Upper lobe of left lung (tissue), 4 donors: ENCODE data around the gene ZNF576.

ENCODE experiments used
- CTCF ChIP-seq, 6 experiments: fragments of 450-650 bp in 4 of 6; fragments of 200-600 bp in 2 of 6; sonication (generic) in 2 of 6; IDR thresholded peaks; one replicate each; pipeline ENCODE4 v1.5.1; 2016 to 2019; ENCODE audit warnings: antibody characterized with exemption in 6 of 6
- EP300 ChIP-seq, 4 donors: sonication (generic); formaldehyde crosslinking; IDR thresholded peaks; one replicate each; pipeline ENCODE4 v1.5.1; 2017; ENCODE audit warnings: antibody characterized with exemption in 4 of 4, control low read depth in 2 of 4
- POLR2A ChIP-seq, 4 donors: fragments of 450-650 bp; IDR thresholded peaks; one replicate each; pipeline ENCODE4 v1.5.1; 2016 to 2017; ENCODE audit warnings: antibody characterized with exemption in 4 of 4, mild to moderate bottlenecking in 2 of 4
- POLR2AphosphoS5 ChIP-seq, 2 donors: sonication (generic); formaldehyde crosslinking; IDR thresholded peaks; one replicate each; pipeline ENCODE4 v1.5.1; 2017; ENCODE audit warnings: antibody characterized with exemption in 2 of 2

DNA sequence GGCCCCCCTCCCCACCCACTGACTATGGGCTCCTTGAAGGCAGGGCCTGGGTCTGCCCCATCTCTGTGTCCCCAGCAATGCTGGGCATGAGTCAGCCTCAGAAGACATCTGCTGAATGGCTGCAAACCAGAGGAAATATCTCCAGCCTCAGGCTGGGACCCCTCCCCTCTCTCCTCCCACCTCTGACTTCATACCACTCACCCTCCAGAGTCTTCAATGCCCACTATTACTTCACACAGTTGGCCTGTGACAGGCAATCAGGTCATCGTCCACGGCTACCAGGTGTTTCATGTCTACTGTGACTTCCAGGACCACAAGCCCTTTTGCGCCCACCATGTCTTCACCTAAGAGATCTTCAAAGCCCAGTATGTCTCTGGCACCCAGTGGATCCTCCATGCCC, 15.4 kb downstream of the ZNF576 start, which contains the start of gene SRRM5:
- TF ChIP-seq CTCF (IDR thresholded peaks at IDR 0.05), result no peak
- no peak for TF ChIP-seq EP300 (IDR thresholded peaks at IDR 0.05)
- no peak for TF ChIP-seq POLR2AphosphoS5 (IDR thresholded peaks at IDR 0.05)
- TF ChIP-seq POLR2A (IDR thresholded peaks at IDR 0.05), result no peak
